ENCODE data around the gene OVCA2.

- TF ChIP-seq POLR2A (IDR thresholded peaks at IDR 0.05; ENCODE audit: low read depth, low read length) (no peak), TAF1 (IDR thresholded peaks at IDR 0.05; ENCODE audit: borderline replicate concordance, low read depth, low read length) (no peak)
Measured at GRCh38 chr17:2059547-2060384, 17.9 kb downstream of the OVCA2 start.

Measured in GM12892 (cell line).